SK-N-SH (cell line): ENCODE results near the gene IFT122.

Experiments
- CHD2 ChIP-seq: fragments of 150-350 bp; IDR thresholded peaks from 2 replicates; pipeline ENCODE4 v1.6.1; 2018; ENCODE audit warnings: low read length; ENCODE audit not compliant: partially characterized antibody
- CTCF ChIP-seq: fragments of 200-600 bp; sonication (generic); IDR thresholded peaks from 2 replicates; pipeline ENCODE4 v1.6.1; 2017; ENCODE audit warnings: antibody characterized with exemption, mild to moderate bottlenecking, moderate library complexity
- NFIC ChIP-seq: IDR thresholded peaks from 2 replicates; pipeline ENCODE4 v1.4.0; 2012; ENCODE audit warnings: borderline replicate concordance
- POLR2AphosphoS5 ChIP-seq: IDR thresholded peaks from 2 replicates; pipeline ENCODE4 v1.6.1; 2012; ENCODE audit warnings: low read depth, low read length

- TF ChIP-seq CHD2 (peak; percentile 48), CTCF (no peak), POLR2AphosphoS5 (no peak), NFIC (peak; percentile 81)
Measured at GRCh38 chr3:129560911-129561594, 121.0 kb downstream of the IFT122 start.
